Small intestine (tissue), 7 donors: Measurements from ENCODE around the gene HSPG2. TPM values are rescaled to one million over a fixed set of nuclear protein-coding genes. Genes with fewer than 3 reads are reported as not detected.

Source experiments
- DNase-seq, 2 donors: peaks; one replicate each; pipeline versions ENCODE4 v3.0.0 to v3.0.0-alpha.2; 2013
- FAIRE-seq: peaks from 2 replicates; lab custom pipeline; 2012; peaks lifted over from hg19 to GRCh38; lab: Jason Lieb, UNC
- H3K27ac ChIP-seq, 3 donors: one replicate each; pipeline ENCODE4 v1.5.1; 2013; ENCODE audit warnings: low read length in 2 of 3, mild to moderate bottlenecking in 2 of 3, control low read depth in 1 of 3, inconsistent platforms in 1 of 3, low read depth in 1 of 3, moderate library complexity in 1 of 3
- H3K27me3 ChIP-seq, 3 donors: one replicate each; pipeline ENCODE4 v1.6.1; 2013; ENCODE audit warnings: low read length in 3 of 3, inconsistent platforms in 1 of 3; ENCODE audit not compliant: control insufficient read depth in 3 of 3, insufficient read depth in 3 of 3
- H3K36me3 ChIP-seq, 3 donors: one replicate each; pipeline ENCODE4 v1.6.1; 2013; ENCODE audit warnings: low read length in 3 of 3, inconsistent platforms in 1 of 3, low read depth in 1 of 3, mild to moderate bottlenecking in 1 of 3, moderate library complexity in 1 of 3; ENCODE audit not compliant: control insufficient read depth in 3 of 3, insufficient read depth in 2 of 3
- H3K4me1 ChIP-seq, 3 donors: one replicate each; pipeline ENCODE4 v1.6.1; 2013; ENCODE audit warnings: low read length in 2 of 3, inconsistent platforms in 1 of 3, low read depth in 1 of 3, mild to moderate bottlenecking in 1 of 3, moderate library complexity in 1 of 3; ENCODE audit not compliant: control insufficient read depth in 3 of 3, insufficient read depth in 2 of 3
- H3K4me3 ChIP-seq, 3 donors: one replicate each; pipeline ENCODE4 v1.5.1; 2013; ENCODE audit warnings: low read length in 3 of 3, control low read depth in 1 of 3, inconsistent platforms in 1 of 3, low read depth in 1 of 3, mild to moderate bottlenecking in 1 of 3, moderate library complexity in 1 of 3
- H3K9me3 ChIP-seq, 2 donors: one replicate each; pipeline ENCODE4 v1.6.1; 2013; ENCODE audit warnings: low read depth in 1 of 2, low read length in 1 of 2; ENCODE audit not compliant: control insufficient read depth in 2 of 2, insufficient read depth in 1 of 2
- WGBS, 3 donors: extraction: QIAGEN DNeasy Blood & Tissue Kit; methylation state at CpG; one replicate each; pipeline ENCODE4 v1.1.7; 2013; 5-methylcytosine and 5-hydroxymethylcytosine counted together
- polyA plus RNA-seq, 4 donors: library from polyadenylated mRNA; stranded (reverse) in 3 of 4; unstranded in 1 of 4; fragments of 200-250 nt in 3 of 4; fragments of 120-200 nt in 1 of 4; gene quantifications; one replicate each; pipeline versions ENCODE4 v1.2.1 to v1.2.3, GENCODE V29; 2013
- donor health status: healthy with polysubstance abuse.
- donor health status: control.
- donor health status: control.
- donor health status: Bipolar disorder and iron deficiency.
- donor health status: healthy.

The HSPG2 gene
- polyA plus RNA-seq, 4 donors, result 3.6 to 82.3 (median 36.3) TPM

GRCh38 chr1:21891081-21891480 is 46.0 kb downstream of the HSPG2 start:
- no peak for DNase-seq
- no peak for FAIRE-seq
- Histone ChIP-seq H3K4me3 (no peak overlapping the region), H3K27ac (no peak overlapping the region), H3K4me1 (peaks cover 0 to 27% (median 0%) of the 10 kb centered on the region in 3 donors), H3K27me3 (no peaks in the 10 kb centered on the region), H3K9me3 (no peaks in the 10 kb centered on the region), H3K36me3 (peaks cover 0 to 94% (median 8%) of the 10 kb centered on the region in 3 donors)
- WGBS, 3 donors, result 83 to 84% (median 83%) methylated on average over 6 of the region's 6 CpGs

- H3K4me1 ChIP-seq, result peaks cover 0 to 14% (median 0%) of the 10 kb centered on the region in 3 donors
- H3K9me3 ChIP-seq, result no peaks in the 10 kb centered on the region
- H3K27ac ChIP-seq, result no peak overlapping the region
- DNase-seq, result no peak
- H3K27me3 ChIP-seq, result no peaks in the 10 kb centered on the region
- no peak for FAIRE-seq
- WGBS, 3 donors, result 89 to 92% (median 91%) methylated on average over 12 of the region's 12 CpGs
- no peak overlapping the region for H3K4me3 ChIP-seq
- H3K36me3 ChIP-seq, result peaks cover 0 to 95% (median 8%) of the 10 kb centered on the region in 3 donors
These were observed 48.6 kb downstream of the HSPG2 start for GRCh38 chr1:21888500-21888899.

GRCh38 chr1:21887796-21888195 is 49.3 kb downstream of the HSPG2 start:
- WGBS, 3 donors, result 90 to 91% (median 90%) methylated on average over 10 to 11 of the region's 11 CpGs
- FAIRE-seq (no peak), DNase-seq (no peak)
- Histone ChIP-seq H3K36me3 (peaks cover 0 to 95% (median 6%) of the 10 kb centered on the region in 3 donors), H3K27me3 (no peaks in the 10 kb centered on the region), H3K4me1 (peaks cover 0 to 14% (median 0%) of the 10 kb centered on the region in 3 donors), H3K9me3 (no peaks in the 10 kb centered on the region), H3K27ac (no peak overlapping the region), H3K4me3 (no peak overlapping the region)

- no peak overlapping the region for H3K27ac ChIP-seq
- 87 to 88% (median 87%) methylated on average over 20 to 26 of the region's 26 CpGs for WGBS, 3 donors
- H3K27me3 ChIP-seq, result no peaks in the 10 kb centered on the region
- FAIRE-seq, result no peak
- H3K4me1 ChIP-seq, result peaks cover 0 to 14% (median 0%) of the 10 kb centered on the region in 3 donors
- H3K36me3 ChIP-seq, result peaks cover 0 to 95% (median 6%) of the 10 kb centered on the region in 3 donors
- no peaks in the 10 kb centered on the region for H3K9me3 ChIP-seq
- no peak overlapping the region for H3K4me3 ChIP-seq
- DNase-seq, result no peak
These were observed 49.8 kb downstream of the HSPG2 start for GRCh38 chr1:21887216-21887736.

GRCh38 chr1:21886486-21887215 is 50.5 kb downstream of the HSPG2 start:
- 47 to 71% (median 60%) methylated on average over 15 of the region's 15 CpGs for WGBS, 3 donors
- H3K27ac ChIP-seq, result peak overlapping the region in 1 of 3 donors; percentile 4
- H3K9me3 ChIP-seq, result no peaks in the 10 kb centered on the region
- no peak overlapping the region for H3K4me3 ChIP-seq
- peaks cover 0 to 14% (median 0%) of the 10 kb centered on the region in 3 donors for H3K4me1 ChIP-seq
- peaks cover 0 to 93% (median 6%) of the 10 kb centered on the region in 3 donors for H3K36me3 ChIP-seq
- peak; percentile 31 to 71 for DNase-seq
- FAIRE-seq, result no peak
- no peaks in the 10 kb centered on the region for H3K27me3 ChIP-seq

- no peaks in the 10 kb centered on the region for H3K27me3 ChIP-seq
- no peak overlapping the region for H3K4me3 ChIP-seq
- FAIRE-seq, result no peak
- H3K27ac ChIP-seq, result no peak overlapping the region
- H3K4me1 ChIP-seq, result peaks cover 0 to 14% (median 0%) of the 10 kb centered on the region in 3 donors
- H3K9me3 ChIP-seq, result no peaks in the 10 kb centered on the region
- 90% methylated on average over 24 of the region's 24 CpGs for WGBS, 3 donors
- no peak for DNase-seq
- peaks cover 0 to 93% (median 6%) of the 10 kb centered on the region in 3 donors for H3K36me3 ChIP-seq
These were observed 51.7 kb downstream of the HSPG2 start for GRCh38 chr1:21885236-21886037.

GRCh38 chr1:21884456-21885235 is 52.5 kb downstream of the HSPG2 start:
- no peak for DNase-seq
- H3K36me3 ChIP-seq, result peaks cover 0 to 93% (median 6%) of the 10 kb centered on the region in 3 donors
- H3K4me3 ChIP-seq, result no peak overlapping the region
- no peaks in the 10 kb centered on the region for H3K27me3 ChIP-seq
- FAIRE-seq, result no peak
- 86 to 92% (median 91%) methylated on average over 34 to 36 of the region's 36 CpGs for WGBS, 3 donors
- no peak overlapping the region for H3K27ac ChIP-seq
- H3K4me1 ChIP-seq, result peaks cover 0 to 14% (median 0%) of the 10 kb centered on the region in 3 donors
- no peaks in the 10 kb centered on the region for H3K9me3 ChIP-seq
